Mesenchymal stem cell (in vitro differentiated cells and primary cell): ENCODE results near the gene PKNOX2. TPM values are rescaled to one million over a fixed set of nuclear protein-coding genes. Genes with fewer than 3 reads are reported as not detected.

Experiments
- small RNA-seq: library from polyadenylated mRNA; stranded (forward); fragments of <200 nt; extraction: miRNeasy Mini kit (QIAGEN cat#:217004); gene quantifications from one replicate; pipeline ENCODE3, GENCODE V24; 2013; ENCODE audit warnings: low read depth

PKNOX2 gene

Small RNA genes within 50 kb of the gene (small RNA-seq; reads per million reads assigned to genes)
- gene RNU6-321P, result not detected
